ENCODE results near the gene OLR1.
"Not testable (repeated sequence)": the region's sequence is repeated elsewhere in the genome, so short reads cannot be mapped to it uniquely, and the experiment has no call there.

Gene OLR1

GRCh38 chr12:10190558-10191388 is 18.8 kb upstream of the OLR1 start:
- no peak for DNase-seq (ENCODE audit: low read depth)

DNA sequence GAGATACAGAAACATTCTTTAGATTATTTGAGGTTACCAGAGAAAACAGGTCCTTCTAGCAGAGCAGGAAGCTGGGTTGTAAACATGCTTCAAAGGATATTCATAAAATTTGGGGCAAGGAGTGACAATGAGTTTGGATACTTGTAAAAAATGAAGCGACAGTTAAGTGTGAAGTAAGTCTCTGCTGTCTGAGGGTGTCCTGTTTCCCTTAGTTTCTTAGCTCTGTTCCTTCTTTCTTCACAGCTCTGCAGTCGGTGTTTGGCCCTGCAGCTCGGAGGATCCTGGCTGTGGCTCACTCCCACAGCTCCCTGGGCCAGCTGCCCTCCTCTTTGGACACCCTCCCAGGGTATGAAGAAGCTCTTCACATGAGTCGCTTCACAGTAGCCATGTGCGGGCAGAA is 17.7 kb upstream of the OLR1 start:
- DNase-seq (ENCODE audit: low read depth) = no peak

GRCh38 chr12:10186958-10187357 is 15.0 kb upstream of the OLR1 start:
- not testable (repeated sequence) for DNase-seq (ENCODE audit: low read depth)

- no peak for DNase-seq (ENCODE audit: low read depth)
Measured at GRCh38 chr12:10186299-10186698, 14.4 kb upstream of the OLR1 start.

- DNase-seq (ENCODE audit: low read depth) = no peak
Measured at GRCh38 chr12:10184261-10184843, 12.4 kb upstream of the OLR1 start.

DNA sequence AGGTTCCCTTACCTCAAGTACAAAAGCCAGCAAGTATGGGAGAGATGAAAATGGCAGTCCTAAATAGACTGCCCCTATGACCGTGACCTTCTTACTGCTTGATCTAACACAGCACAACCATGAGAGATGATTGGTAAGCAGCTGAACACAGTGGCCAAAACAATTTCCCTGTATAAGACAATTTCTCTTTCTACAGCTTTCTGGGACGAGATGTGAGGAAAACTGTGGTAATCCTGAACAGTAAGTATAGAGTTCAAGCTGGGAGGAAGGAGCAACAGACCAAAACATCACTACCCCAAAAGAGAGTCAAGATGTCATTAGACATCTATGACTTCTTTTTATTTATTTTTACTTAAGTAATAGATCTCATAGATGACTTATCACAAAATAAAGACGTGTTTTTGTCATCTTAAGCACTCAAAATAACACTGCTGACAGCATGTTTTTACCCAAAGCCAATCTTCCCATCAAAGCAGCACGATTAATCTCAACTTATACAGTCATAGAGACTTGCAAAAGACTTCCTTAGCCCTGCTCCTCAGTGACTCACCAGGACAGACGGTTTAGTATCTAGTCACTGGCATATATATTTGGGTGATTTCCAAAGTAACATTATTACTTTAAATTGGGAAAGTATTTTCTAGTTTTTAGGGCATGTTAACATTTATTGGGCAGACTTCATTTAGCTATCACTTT is 10.6 kb upstream of the OLR1 start:
- no peak for DNase-seq (ENCODE audit: low read depth)

GRCh38 chr12:10179776-10180181 is 7.8 kb upstream of the OLR1 start:
- DNase-seq (ENCODE audit: low read depth) = no peak

DNA sequence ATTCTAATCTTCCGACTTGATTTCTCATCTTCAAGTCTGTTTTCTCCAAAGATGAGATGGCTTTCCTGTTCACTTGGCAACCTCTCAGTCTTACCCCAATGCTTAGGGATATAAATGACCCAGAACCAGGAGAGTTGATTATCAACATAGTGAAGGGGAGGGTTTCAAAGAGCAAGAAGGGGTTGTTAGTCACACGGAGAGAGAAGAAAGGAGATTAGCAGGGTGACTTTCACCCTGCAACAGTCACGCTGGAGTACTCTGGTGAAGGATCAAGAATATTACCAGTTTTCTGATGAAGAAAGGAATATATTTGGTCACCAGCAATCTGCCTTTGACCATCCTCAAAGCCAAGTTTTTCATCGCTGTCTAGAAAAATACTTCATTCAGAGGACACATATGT is 6.9 kb upstream of the OLR1 start, which contains the start of gene TMEM52B:
Gene TMEM52B (plus strand): TSS at position 212 of the 400 bp plus-strand sequence. CDS start 543 bp downstream, outside the sequence.
- DNase-seq (ENCODE audit: low read depth) = no peak

DNA sequence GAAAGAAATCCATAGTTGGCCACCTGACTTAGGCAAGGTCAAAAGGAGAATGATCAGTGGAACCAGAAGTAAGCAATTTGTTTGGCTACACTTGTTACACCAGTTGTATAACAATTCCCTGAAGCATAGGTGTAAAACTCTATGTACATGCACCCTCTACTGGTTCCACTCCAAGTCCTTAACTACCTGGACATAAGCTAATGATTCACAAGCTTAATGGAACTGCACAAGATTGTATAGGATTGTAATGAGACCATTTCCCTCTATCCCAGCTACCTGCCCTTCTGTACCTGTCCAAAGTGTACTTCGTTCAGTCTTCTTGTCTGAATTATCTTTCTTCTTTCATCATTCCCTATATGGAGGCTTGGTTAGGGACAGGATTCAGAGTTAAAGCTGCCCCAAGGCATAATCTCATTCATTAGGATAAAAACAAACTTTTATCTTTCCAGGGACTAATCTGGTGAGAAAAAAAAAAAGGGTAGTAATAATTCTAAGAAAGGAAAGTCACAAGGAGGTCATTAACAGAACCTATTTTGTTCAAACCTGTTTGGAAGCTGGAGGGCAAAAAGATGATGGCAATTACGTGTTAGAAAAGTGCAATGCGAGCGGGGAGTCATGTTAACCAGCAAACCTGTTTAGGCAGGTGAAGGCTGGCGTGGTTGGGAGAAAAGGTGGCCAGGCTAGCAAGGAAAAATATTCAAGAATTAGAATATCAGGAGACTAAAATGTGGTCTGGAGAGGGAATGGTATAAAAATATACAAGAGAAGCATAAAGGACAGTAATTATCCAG is 4.1 kb upstream of the OLR1 start:
- no peak for DNase-seq (ENCODE audit: low read depth)

DNA sequence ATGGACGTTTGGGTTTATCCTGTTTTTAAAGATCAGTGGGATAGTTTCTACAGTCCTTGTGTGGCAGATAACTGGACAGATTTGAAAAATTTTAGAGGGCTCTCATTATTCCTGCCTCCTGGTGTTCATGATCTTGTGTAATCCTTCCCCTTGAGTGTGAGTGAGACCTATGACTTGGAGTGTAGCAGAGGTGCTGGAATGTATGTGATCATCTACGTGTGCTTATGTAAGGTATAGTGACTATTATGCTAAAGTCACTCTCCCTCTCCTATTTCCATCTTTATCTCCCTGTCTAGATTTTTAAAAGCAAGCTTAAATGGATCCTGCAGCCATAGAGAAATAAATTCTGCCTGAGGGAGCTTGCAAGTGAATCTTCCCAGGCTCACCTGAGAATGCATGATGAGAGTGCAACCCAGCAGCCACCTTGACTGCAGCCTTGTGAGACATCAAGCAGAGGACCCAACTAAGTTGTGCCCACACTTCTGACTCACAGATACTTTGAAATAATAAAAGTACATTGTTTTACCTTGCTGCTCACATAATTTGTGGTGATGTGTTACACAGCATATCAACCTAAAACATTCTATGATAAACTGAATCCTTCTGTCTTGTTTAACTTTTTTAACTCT is 3.2 kb upstream of the OLR1 start:
- no peak for DNase-seq (ENCODE audit: low read depth)

DNA sequence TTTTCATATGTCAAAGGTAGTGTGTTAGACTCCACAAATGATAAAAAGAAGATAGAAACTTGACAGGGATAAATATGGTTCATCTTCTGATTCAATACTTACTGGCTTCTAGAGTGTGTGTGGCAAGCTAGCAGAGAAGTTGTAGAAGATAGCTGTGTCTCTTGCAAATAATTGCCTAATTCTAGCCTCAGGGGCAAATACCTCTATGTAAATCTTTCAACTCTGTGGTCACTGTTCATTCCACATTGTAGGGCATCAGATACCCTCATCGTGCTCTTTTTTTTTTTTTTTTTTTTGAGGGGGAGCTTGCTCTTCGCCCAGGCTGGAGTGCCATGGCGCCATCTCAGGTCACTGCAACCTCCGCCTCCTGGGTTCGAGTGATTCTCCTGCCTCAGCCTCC is 1.7 kb downstream of the OLR1 start:
- no peak for DNase-seq (ENCODE audit: low read depth)

- no peak for DNase-seq (ENCODE audit: low read depth)
Measured at GRCh38 chr12:10169104-10169503, 2.8 kb downstream of the OLR1 start.

- no peak for DNase-seq (ENCODE audit: low read depth)
Measured at GRCh38 chr12:10167599-10167998, 4.3 kb downstream of the OLR1 start.

DNA sequence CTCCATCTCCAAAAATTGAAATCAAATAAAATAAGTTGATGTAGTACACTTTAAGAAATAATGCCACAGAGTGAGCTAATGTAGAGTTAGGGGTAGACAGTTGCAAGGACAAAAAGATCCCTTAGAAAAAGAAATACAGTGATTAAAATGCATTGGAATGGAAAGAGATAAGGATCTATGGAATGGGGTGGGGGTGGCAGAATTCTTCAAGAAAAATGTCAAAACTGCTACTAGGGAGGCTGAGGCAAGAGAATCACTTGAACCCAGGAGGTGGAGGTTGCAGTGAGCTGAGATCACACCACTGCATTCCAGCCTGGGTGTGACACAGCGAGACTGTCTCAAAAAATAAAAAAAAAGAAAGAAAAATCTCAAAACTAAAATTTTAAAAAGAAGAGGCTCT is 6.5 kb downstream of the OLR1 start:
- DNase-seq (ENCODE audit: low read depth) = no peak

GRCh38 chr12:10163084-10163483 is 8.8 kb downstream of the OLR1 start:
- DNase-seq (ENCODE audit: low read depth) = no peak

GRCh38 chr12:10160617-10161385 is 11.1 kb downstream of the OLR1 start:
- no peak for DNase-seq (ENCODE audit: low read depth)

GRCh38 chr12:10159280-10159679 is 12.7 kb downstream of the OLR1 start:
- no peak for DNase-seq (ENCODE audit: low read depth)

- DNase-seq (ENCODE audit: low read depth) = no peak
Measured at GRCh38 chr12:10158406-10158805, 13.5 kb downstream of the OLR1 start.

- DNase-seq (ENCODE audit: low read depth) = no peak
Measured at GRCh38 chr12:10155966-10156365, 16.0 kb downstream of the OLR1 start.

DNA sequence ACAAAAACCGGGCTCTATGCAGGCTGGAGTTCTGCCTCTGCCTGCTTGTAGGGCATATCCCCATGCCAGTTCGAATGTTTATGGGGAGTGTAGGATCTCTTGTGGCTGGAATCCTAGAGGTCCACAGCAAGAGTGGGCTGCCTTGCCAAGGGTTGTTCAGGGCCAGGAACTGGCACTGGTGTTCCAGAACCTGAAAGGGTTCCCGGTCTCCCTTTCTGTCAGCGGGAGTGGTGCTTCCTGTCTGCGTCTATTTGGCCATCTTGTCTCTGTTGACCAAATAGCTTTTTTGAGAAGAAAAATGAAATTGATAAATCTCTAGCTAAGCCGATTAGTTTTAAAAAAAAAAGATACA is 17.8 kb downstream of the OLR1 start:
- no peak for DNase-seq (ENCODE audit: low read depth)

Data from HS-27A (cell line).